Right lobe of liver (tissue), 6 donors: ENCODE data around the gene HIF1AN. TPM values are rescaled to one million over a fixed set of nuclear protein-coding genes. Genes with fewer than 3 reads are reported as not detected.

Experiments used
- ATAC-seq, 4 donors: fragments of 200-7000 bp; cut with Tn5 transposase; one replicate each; pipeline ENCODE4 v1.9.1; 2020; ENCODE audit warnings: mild to moderate bottlenecking in 4 of 4, moderate library complexity in 4 of 4
- DNase-seq, 3 donors: peaks; one replicate each; pipeline ENCODE4 v3.0.0-alpha.2; 2020
- H3K27ac ChIP-seq, 3 donors: fragments of 200-600 bp; one replicate each; pipeline ENCODE4 v1.8.0; 2022
- H3K27me3 ChIP-seq, 2 donors: fragments of 200-600 bp; one replicate each; pipeline ENCODE4 v1.8.0; 2022
- H3K36me3 ChIP-seq, 4 donors: fragments of 200-600 bp; sonication (generic) in 1 of 4; one replicate each; pipeline versions ENCODE4 v1.5.1 to v1.8.0; 2017 to 2022; ENCODE audit warnings: control low read depth in 1 of 4
- H3K4me1 ChIP-seq, 4 donors: fragments of 200-600 bp; sonication (generic) in 1 of 4; one replicate each; pipeline versions ENCODE4 v1.5.1 to v1.8.0; 2017 to 2022; ENCODE audit warnings: control low read depth in 1 of 4
- H3K4me3 ChIP-seq, 3 donors: fragments of 200-600 bp; one replicate each; pipeline ENCODE4 v1.8.0; 2022
- H3K9me3 ChIP-seq, 4 donors: fragments of 200-600 bp; sonication (generic) in 1 of 4; one replicate each; pipeline versions ENCODE4 v1.5.1 to v1.8.0; 2017 to 2022; ENCODE audit warnings: control low read depth in 1 of 4
- POLR2A ChIP-seq: fragments of 450-650 bp; IDR thresholded peaks from one replicate; pipeline ENCODE4 v1.6.1; 2017; ENCODE audit warnings: antibody characterized with exemption, mild to moderate bottlenecking
- WGBS: methylation state at CpG from one replicate; pipeline ENCODE4 v1.1.6; 2018; ENCODE audit warnings: low coverage, low lambda C conversion rate; ENCODE audit not compliant: insufficient coverage; ENCODE audit errors: missing lambda C conversion rate; 5-methylcytosine and 5-hydroxymethylcytosine counted together
- intact Hi-C, 2 donors: fragments of 100-400 bp; cut with DNase I; formaldehyde crosslinking; loops; one replicate each; pipeline versions ENCODE4 v1.11.2 to v1.14.1; 2022
- total RNA-seq, 6 experiments: library from RNA; depleted of rRNA in 2 of 6; stranded (reverse); fragments of >200 nt in 2 of 6; fragmentation: NEBNext Ultra II Directional in 3 of 6; extraction: Animal tissue kit (Norgen Biotek cat#: 25700) in 3 of 6; gene quantifications; one replicate each; pipeline versions ENCODE4 v1.1.0 to v1.2.4, GENCODE V29; 2016 to 2023
- TF ChIP-seq, protein P1 (sequence below), 4 donors: fragments of 200-600 bp in 3 of 4; fragments of 450-650 bp in 1 of 4; IDR thresholded peaks; one replicate each; pipeline versions ENCODE4 v1.5.1 to v1.8.0; 2016 to 2022; ENCODE audit warnings: antibody characterized with exemption in 4 of 4, mild to moderate bottlenecking in 2 of 4
- donor health status: DM: no; HTN: yes; CAD: no.
- donor health status: DM: no; HTN: no; CAD: no.
- donor health status: DM: no; HTN: no; CAD: no.
- donor health status: DM: no; HTN: yes; CAD: no.
- donor health status: DM: no; HTN: yes; CAD: no.

The HIF1AN gene
- total RNA-seq, 6 experiments from 2014 or later, result 4.5 to 13.9 (median 11.3) TPM

DNA sequence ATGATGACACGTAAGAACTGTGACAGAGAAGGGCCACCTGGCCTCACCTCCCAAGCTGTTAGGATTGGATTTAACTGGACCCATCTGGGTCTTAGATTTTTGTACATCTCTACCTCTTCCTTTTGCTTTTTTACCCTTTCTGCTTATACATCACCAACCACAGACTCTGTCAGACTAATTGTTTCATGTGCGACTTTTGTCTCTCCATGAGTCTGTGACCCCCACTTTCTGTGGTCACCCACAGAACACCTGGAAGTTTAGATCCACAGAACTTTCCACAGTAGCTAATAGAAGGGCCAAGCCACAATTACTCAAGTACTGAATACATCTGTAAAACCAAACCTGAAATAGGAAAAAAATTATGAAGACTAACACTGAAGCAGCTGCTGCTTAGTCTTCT lies 39.2 kb upstream of the HIF1AN start:
- intact Hi-C loops, result no loop called here
- ATAC-seq (no peak), DNase-seq (no peak)
- no peak for TF ChIP-seq POLR2A
- 88% methylated on average over 2 of the region's 2 CpGs for WGBS
- Histone ChIP-seq H3K4me3 (no peak overlapping the region), H3K27ac (no peak overlapping the region), H3K4me1 (no peaks in the 10 kb centered on the region), H3K9me3 (no peaks in the 10 kb centered on the region), H3K36me3 (peaks cover 0 to 10% (median 1%) of the 10 kb centered on the region in 4 donors), H3K27me3 (no peaks in the 10 kb centered on the region)

DNA sequence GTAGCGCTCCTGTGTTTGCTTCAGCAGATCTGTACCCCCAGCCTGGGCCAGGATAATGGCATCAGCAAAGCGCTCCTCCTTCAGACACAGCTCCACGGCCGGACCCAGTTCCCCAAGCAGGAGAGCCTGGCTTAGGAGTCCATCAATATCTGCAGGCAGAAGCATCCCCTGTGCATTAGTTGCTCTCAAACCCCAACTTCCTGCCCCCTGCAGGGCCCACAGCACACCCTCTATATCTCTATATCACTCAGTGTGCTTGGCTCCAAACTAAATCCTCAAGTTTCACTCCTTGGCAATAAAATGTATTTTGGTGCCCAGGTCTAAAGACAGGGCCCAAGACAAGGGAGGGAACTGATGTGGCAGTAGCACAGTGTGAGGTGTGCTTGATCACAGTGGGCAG lies 37.7 kb upstream of the HIF1AN start:
- Histone ChIP-seq H3K4me1 (no peaks in the 10 kb centered on the region), H3K27me3 (no peaks in the 10 kb centered on the region), H3K9me3 (no peaks in the 10 kb centered on the region), H3K4me3 (no peak overlapping the region), H3K36me3 (peaks cover 0 to 10% (median 1%) of the 10 kb centered on the region in 4 donors), H3K27ac (no peak overlapping the region)
- DNase-seq, result no peak
- intact Hi-C loops, result no loop called here
- ATAC-seq, result no peak
- TF ChIP-seq, protein P1, sequence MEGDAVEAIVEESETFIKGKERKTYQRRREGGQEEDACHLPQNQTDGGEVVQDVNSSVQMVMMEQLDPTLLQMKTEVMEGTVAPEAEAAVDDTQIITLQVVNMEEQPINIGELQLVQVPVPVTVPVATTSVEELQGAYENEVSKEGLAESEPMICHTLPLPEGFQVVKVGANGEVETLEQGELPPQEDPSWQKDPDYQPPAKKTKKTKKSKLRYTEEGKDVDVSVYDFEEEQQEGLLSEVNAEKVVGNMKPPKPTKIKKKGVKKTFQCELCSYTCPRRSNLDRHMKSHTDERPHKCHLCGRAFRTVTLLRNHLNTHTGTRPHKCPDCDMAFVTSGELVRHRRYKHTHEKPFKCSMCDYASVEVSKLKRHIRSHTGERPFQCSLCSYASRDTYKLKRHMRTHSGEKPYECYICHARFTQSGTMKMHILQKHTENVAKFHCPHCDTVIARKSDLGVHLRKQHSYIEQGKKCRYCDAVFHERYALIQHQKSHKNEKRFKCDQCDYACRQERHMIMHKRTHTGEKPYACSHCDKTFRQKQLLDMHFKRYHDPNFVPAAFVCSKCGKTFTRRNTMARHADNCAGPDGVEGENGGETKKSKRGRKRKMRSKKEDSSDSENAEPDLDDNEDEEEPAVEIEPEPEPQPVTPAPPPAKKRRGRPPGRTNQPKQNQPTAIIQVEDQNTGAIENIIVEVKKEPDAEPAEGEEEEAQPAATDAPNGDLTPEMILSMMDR (IDR thresholded peaks at IDR 0.05), result no peak
- no peak for TF ChIP-seq POLR2A
- whole genome bisulfite sequencing, result no CpG with 5 or more reads among the region's 4 CpGs

DNA sequence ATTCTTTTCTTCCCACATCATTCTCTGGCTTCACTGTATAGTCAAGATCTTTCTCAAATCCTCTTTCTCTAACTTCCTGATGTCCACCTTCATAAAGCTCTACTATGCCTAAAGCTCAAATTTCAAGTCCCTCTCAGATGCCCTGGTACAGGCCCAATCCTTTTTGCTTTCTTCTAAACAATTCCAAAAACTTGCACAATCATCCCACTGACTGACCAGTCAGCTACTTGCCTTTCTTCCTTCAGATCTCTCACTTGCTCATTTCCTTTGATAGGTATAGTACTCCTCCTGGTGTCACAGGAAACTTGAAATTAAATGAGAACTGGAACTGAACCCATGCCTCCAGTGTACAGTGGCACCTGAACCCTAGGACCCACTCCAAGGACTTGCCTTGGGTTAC lies 34.3 kb upstream of the HIF1AN start:
- TF ChIP-seq, protein P1 (IDR thresholded peaks at IDR 0.05), result no peak
- TF ChIP-seq POLR2A, result no peak
- peaks cover 0 to 6% (median 1%) of the 10 kb centered on the region in 4 donors for H3K36me3 ChIP-seq
- ATAC-seq, result no peak

DNA sequence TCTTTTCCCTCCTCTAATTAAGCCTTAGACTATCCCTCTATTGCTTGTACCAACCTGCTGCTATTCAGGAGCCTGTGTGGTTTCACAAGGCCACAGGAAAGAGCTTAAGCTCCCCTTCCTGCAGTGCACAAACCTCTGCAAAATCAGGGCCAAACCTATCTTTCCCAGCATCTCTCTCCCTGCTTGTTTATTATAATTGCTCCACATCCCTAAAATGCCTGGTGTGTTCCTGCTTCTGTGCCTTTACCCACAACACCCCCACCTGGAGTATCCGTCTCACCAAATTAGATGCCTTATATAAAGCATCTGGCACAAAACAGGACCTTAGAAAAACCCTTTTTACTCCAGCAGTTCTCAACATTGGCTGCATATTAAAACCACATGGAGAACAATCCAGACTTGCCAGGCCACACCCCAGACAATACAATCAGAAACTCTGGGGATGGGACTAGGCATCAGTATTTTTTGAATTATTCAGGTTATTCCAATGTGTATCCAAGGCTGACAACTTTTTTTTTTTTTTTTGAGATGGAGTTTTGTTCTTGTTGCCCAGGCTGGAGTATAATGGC lies 32.7 kb upstream of the HIF1AN start:
- intact Hi-C loops, result loop anchor here in 1 of 2 donors (10.0 kb wide), 2 partner anchors 58 to 168 kb away; partner anchors contain the start of gene PKD2L1
- Histone ChIP-seq H3K4me3 (no peak overlapping the region), H3K27me3 (no peaks in the 10 kb centered on the region), H3K36me3 (peaks cover 0 to 6% (median 0%) of the 10 kb centered on the region in 4 donors), H3K4me1 (no peaks in the 10 kb centered on the region), H3K27ac (no peak overlapping the region), H3K9me3 (no peaks in the 10 kb centered on the region)
- no peak for TF ChIP-seq POLR2A
- TF ChIP-seq, protein P1 (IDR thresholded peaks at IDR 0.05), result no peak
- DNase-seq (no peak), ATAC-seq (no peak)
- WGBS, result 86% methylated on average over 1 of the region's 1 CpG

More for the DNA sequence above, 34.3 kb upstream of the HIF1AN start:
- no peak for DNase-seq
- H3K9me3 ChIP-seq, result no peaks in the 10 kb centered on the region
- no peak overlapping the region for H3K27ac ChIP-seq
- no peak overlapping the region for H3K4me3 ChIP-seq
- no peaks in the 10 kb centered on the region for H3K27me3 ChIP-seq
- intact Hi-C loops, result loop anchor here in 1 of 2 donors (10.0 kb wide), 2 partner anchors 57 to 167 kb away; partner anchors contain the start of gene PKD2L1
- no peaks in the 10 kb centered on the region for H3K4me1 ChIP-seq

DNA sequence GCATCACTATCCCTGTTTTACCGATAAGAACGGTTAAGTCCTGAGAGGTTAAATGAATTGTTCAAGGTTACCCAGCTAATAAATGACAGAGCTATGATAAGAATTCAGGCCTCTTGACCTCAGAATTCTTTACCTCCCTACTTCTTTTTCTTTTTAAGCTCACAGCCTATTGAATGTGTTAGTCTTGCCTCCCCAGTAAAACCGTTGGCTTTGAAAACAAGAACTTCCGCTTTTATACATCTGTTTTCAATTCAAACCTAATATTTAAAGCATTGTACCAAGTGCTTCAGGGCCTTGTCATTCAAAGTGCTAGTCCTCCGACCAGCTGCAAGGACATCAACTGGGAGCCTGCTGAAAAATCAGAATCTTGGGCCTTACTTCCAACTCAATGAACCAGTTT lies 31.6 kb upstream of the HIF1AN start:
- no peak for ATAC-seq

More for the DNA sequence above, 31.6 kb upstream of the HIF1AN start:
- Histone ChIP-seq H3K4me3 (no peak overlapping the region), H3K27me3 (no peaks in the 10 kb centered on the region), H3K4me1 (no peaks in the 10 kb centered on the region), H3K27ac (no peak overlapping the region), H3K9me3 (no peaks in the 10 kb centered on the region), H3K36me3 (peaks cover 0 to 3% (median 0%) of the 10 kb centered on the region in 4 donors)
- whole genome bisulfite sequencing, result 72% methylated on average over 5 of the region's 5 CpGs
- intact Hi-C loops, result loop anchor here in 1 of 2 donors (10.0 kb wide), 2 partner anchors 59 to 169 kb away; partner anchors contain the start of gene PKD2L1
- no peak for DNase-seq
- TF ChIP-seq, protein P1 (IDR thresholded peaks at IDR 0.05), result no peak
- TF ChIP-seq POLR2A, result no peak
